C4-2B (cell line): ENCODE results near the gene PACS2.

Experiments
- CTCF ChIP-seq: fragments of 450-650 bp; conservative IDR thresholded peaks from 2 replicates; pipeline ENCODE4 v1.5.1; 2017; ENCODE audit warnings: mild to moderate bottlenecking
- ZFX ChIP-seq: fragments of 450-650 bp; IDR thresholded peaks from 2 replicates; pipeline ENCODE4 v1.6.1; 2017

- no peak for TF ChIP-seq CTCF
- TF ChIP-seq ZFX = peak; percentile 99
Observed at GRCh38 chr14:105300542-105301102, 13.9 kb upstream of the PACS2 start, which contains the start of gene BRF1.
